Measurements from ENCODE around the gene STOML1. TPM values are rescaled to one million over a fixed set of nuclear protein-coding genes. Genes with fewer than 3 reads are reported as not detected.
A peak's percentile ranks its signal among the peaks of the same experiment; 100 is the strongest.

STOML1 gene
- total RNA-seq, 1 experiment from 2014 or later, result 19.9 TPM

- peak; percentile 83 for DNase-seq (ENCODE audit: low read depth)
Observed at GRCh38 chr15:73930790-73931281, 61.3 kb downstream of the STOML1 start.

GRCh38 chr15:73930371-73930770 lies 61.7 kb downstream of the STOML1 start:
- peak; percentile 95 for DNase-seq (ENCODE audit: low read depth)

GRCh38 chr15:73928971-73929627 lies 63.0 kb downstream of the STOML1 start:
- peak; percentile 60 for DNase-seq (ENCODE audit: low read depth)

Other genes starting within 250 kb of the STOML1 start
- 0.06 and 0.21 TPM in 2 replicates for gene INSYN1, start 238.9 kb downstream of the STOML1 start, total RNA-seq (2014; rRNA removed; shearing (Covaris generic))
- gene TBC1D21, start 118.7 kb downstream of the STOML1 start, total RNA-seq (2014; rRNA removed; shearing (Covaris generic)), result not detected in 2 replicates
- gene LOXL1, start 65.8 kb downstream of the STOML1 start, total RNA-seq (2014; rRNA removed; shearing (Covaris generic)), result 125 and 161 TPM in 2 replicates
- gene PML, start 2.4 kb upstream of the STOML1 start, total RNA-seq (2014; rRNA removed; shearing (Covaris generic)), result 42.0 and 46.5 TPM in 2 replicates
- 0.06 TPM in 1 of 2 replicates, not detected in the other for gene GOLGA6A, start 90.3 kb upstream of the STOML1 start, total RNA-seq (2014; rRNA removed; shearing (Covaris generic))
- gene ISLR2, start 138.3 kb upstream of the STOML1 start, total RNA-seq (2014; rRNA removed; shearing (Covaris generic)), result not detected in 2 replicates
- gene ISLR, start 181.4 kb upstream of the STOML1 start, total RNA-seq (2014; rRNA removed; shearing (Covaris generic)), result 0.06 and 0.29 TPM in 2 replicates
- 28.3 and 30.8 TPM in 2 replicates for gene STRA6, start 210.5 kb upstream of the STOML1 start, total RNA-seq (2014; rRNA removed; shearing (Covaris generic))
- gene CCDC33, start 244.0 kb upstream of the STOML1 start, total RNA-seq (2014; rRNA removed; shearing (Covaris generic)), result 4.9 and 5.9 TPM in 2 replicates